Stimulated activated CD8-positive, alpha-beta memory T cell treated with anti-CD3 and anti-CD28 coated beads, Interleukin-15, amount 100 ng/mL, for 1 hour (primary cell): Measurements from ENCODE around the gene MLPH.

Experiments
- DNase-seq: peaks from one replicate; pipeline ENCODE4 v3.0.0-alpha.2; 2020; ENCODE audit warnings: low read depth

The MLPH gene

DNA sequence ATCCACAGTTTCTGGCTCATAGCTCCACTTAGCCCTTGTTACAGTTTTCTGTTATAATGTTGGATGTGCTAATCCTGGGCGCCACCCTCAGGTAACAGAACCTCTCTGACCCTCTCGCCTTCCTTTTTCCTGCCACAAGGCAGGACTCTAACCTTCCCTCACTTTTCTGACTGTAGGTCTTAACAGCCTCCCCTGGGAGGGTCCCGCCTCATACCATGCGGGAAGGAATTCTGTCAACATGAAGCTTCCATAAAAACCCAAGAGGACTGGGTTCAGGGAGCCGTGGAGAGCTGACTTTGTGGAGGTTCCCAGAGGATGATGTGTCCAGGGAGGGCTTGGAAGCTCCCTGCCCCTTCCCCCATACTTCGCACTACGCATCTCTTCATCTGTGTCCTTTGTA lies 115.4 kb downstream of the MLPH start:
- no peak for DNase-seq

DNA sequence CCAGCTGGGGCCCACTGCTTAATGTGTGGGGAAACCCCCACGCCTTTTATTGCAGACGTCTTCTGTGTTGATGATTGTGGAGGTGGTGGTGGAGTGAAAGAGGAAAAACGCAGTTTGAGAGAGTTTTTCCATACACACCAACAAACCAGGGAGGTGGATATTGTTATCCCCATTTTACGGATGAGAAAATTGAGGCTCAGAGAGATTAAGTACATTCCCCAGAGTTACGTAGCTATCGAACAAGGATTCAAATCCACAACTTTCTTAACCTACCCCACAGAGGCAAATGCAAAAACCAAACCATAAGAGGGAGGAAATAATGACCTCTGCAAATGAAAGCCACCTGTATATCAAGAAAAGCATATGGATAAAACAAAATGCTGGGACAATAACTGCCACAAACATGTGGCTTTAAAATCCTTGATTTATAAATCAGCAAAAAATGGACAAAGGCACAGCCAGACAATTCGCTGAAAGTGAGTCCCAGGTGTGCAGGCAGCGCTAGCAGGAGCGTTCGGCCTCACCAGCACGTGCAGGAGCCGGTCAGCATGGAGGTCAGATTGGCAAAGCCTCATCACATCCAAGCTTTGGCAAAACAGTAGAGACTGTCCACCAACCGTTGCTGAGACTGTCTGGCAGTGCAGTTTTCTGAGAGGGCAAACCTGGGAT lies 116.1 kb downstream of the MLPH start:
- DNase-seq, result no peak

- peak; percentile 14 for DNase-seq
These were observed 116.8 kb downstream of the MLPH start for GRCh38 chr2:237603718-237604362.

- no peak for DNase-seq
These were observed 117.3 kb downstream of the MLPH start for GRCh38 chr2:237604391-237604790.
